Karpas-422 (cell line): ENCODE data around the gene LRRC10B. TPM values are rescaled to one million over a fixed set of nuclear protein-coding genes. Genes with fewer than 3 reads are reported as not detected.
A peak's percentile ranks its signal among the peaks of the same experiment; 100 is the strongest.
"Not testable (repeated sequence)": the region's sequence is repeated elsewhere in the genome, so short reads cannot be mapped to it uniquely, and the experiment has no call there.

Experiments used
- DNase-seq: peaks from one replicate; pipeline ENCODE4 v3.0.0-alpha.2; 2015
- H2AFZ ChIP-seq: fragments of 200-600 bp; sonication (generic); 2 replicates; pipeline ENCODE4 v1.6.1; 2014; ENCODE audit warnings: antibody characterized with exemption, low read length, mixed read lengths
- H3K27ac ChIP-seq: fragments of 200-600 bp; sonication (generic); 2 replicates; pipeline ENCODE4 v1.5.1; 2014; ENCODE audit warnings: mild to moderate bottlenecking, low read length, moderate library complexity
- H3K27me3 ChIP-seq: fragments of 200-600 bp; sonication (generic); 2 replicates; pipeline ENCODE4 v1.6.1; 2014; ENCODE audit warnings: low read length, mixed read lengths
- H3K36me3 ChIP-seq: fragments of 200-600 bp; sonication (generic); 2 replicates; pipeline ENCODE4 v1.6.1; 2014; ENCODE audit warnings: low read length, mixed read lengths; ENCODE audit not compliant: insufficient read depth
- H3K4me1 ChIP-seq: fragments of 200-600 bp; sonication (generic); 2 replicates; pipeline ENCODE4 v1.6.1; 2014; ENCODE audit warnings: mild to moderate bottlenecking, low read length, mixed read lengths
- H3K4me2 ChIP-seq: fragments of 200-600 bp; sonication (generic); 2 replicates; pipeline ENCODE4 v1.6.1; 2014; ENCODE audit warnings: low read length, low read depth, mild to moderate bottlenecking; ENCODE audit not compliant: poor library complexity, severe bottlenecking
- H3K4me3 ChIP-seq: fragments of 200-600 bp; sonication (generic); 2 replicates; pipeline ENCODE4 v1.5.1; 2014; ENCODE audit warnings: mild to moderate bottlenecking, antibody characterized with exemption, low read length, mixed read lengths
- H3K79me2 ChIP-seq: fragments of 200-600 bp; sonication (generic); 2 replicates; pipeline ENCODE4 v1.6.1; 2014; ENCODE audit warnings: mild to moderate bottlenecking, low read length, mixed read lengths
- H3K9ac ChIP-seq: fragments of 200-600 bp; sonication (generic); 2 replicates; pipeline ENCODE4 v1.6.0; 2014; ENCODE audit warnings: low read length
- H3K9me2 ChIP-seq: fragments of 200-600 bp; sonication (generic), shearing (Covaris generic); replicated peaks from 2 replicates; pipeline ENCODE4 v1.6.0; 2014; ENCODE audit warnings: mild to moderate bottlenecking, low read length, moderate library complexity; ENCODE audit not compliant: insufficient read depth
- H3K9me3 ChIP-seq: fragments of 300-700, 200-600 bp; sonication (generic); 2 replicates; pipeline ENCODE4 v1.6.1; 2014; ENCODE audit warnings: low read length, mixed read lengths
- H4K20me1 ChIP-seq: fragments of 200-600 bp; sonication (generic); 2 replicates; pipeline ENCODE4 v1.6.1; 2014; ENCODE audit warnings: mild to moderate bottlenecking, antibody characterized with exemption, low read length, low read depth; ENCODE audit not compliant: insufficient read depth
- total RNA-seq: library from RNA; depleted of rRNA; stranded (reverse); fragments of >200 nt; shearing (Covaris generic); gene quantifications from 2 replicates; pipeline ENCODE4 v1.2.3, GENCODE V29; 2014; ENCODE audit warnings: low replicate concordance

Gene LRRC10B
- total RNA-seq, 1 experiment from 2014 or later = not detected

DNA sequence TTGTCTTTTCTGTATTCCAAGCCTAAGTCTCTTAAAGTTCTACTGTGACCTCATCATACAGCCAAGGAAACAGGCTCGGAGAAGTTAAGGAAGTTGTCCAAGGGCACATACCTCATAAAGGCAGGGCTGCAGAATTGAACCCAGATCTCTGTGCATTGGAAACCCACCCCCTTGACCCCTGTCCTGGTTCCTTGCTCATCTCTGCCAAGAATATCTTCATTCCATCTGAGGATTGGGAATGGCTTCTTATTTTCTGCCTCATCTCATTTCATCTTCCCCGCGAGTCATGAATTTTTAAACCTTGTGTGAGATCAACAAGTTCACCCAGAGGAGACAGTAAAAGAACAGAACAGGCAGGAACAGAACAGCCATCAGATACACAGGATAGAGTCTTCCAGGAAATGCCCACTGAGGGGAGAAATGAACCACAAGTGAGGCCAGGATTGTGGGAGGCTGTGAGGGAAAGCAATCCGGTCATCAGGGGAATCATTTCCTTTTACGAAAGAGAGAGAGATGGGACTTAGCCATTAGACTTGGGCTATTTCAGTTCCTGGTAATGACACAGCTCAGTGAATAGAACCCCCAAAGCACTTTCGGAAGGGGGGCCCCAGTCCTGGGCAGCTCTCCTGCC is 34.4 kb upstream of the LRRC10B start:
- Histone ChIP-seq H3K36me3 (no peaks in the 10 kb centered on the region), H3K4me2 (no peak overlapping the region), H3K27me3 (no peaks in the 10 kb centered on the region), H3K27ac (no peak overlapping the region), H4K20me1 (0 out of 2 replicates have a peak, but pooled peaks cover 3% of the 10 kb centered on the region), H3K4me3 (no peak overlapping the region), H3K9ac (no peak overlapping the region), H3K9me2 (no peaks in the 10 kb centered on the region), H3K4me1 (no peaks in the 10 kb centered on the region), H3K9me3 (no peaks in the 10 kb centered on the region), H2AFZ (no peak overlapping the region), H3K79me2 (no peaks in the 10 kb centered on the region)
- DNase-seq = no peak

DNA sequence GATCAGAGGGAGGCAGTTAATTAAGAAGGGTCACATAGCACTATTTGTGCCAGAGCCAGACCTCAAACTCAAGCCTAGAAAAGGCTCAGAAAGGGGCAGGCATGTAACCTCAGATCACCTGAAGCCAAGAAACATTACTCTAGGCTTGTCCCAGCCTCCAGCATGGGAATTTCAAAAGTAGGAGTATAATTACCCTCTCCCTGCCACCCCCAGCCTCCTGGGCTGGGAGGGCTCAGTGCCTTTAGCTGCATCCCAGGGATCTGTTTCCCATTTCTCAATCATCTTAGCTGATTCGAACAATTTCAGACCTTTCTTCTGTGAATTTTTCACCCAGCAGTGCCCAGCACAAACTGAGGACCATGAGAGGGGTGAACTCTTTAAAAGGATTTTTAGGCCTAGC is 33.1 kb upstream of the LRRC10B start:
- Histone ChIP-seq H3K36me3 (no peaks in the 10 kb centered on the region), H4K20me1 (0 out of 2 replicates have a peak, but pooled peaks cover 3% of the 10 kb centered on the region), H3K79me2 (no peaks in the 10 kb centered on the region), H3K4me3 (no peak overlapping the region), H2AFZ (no peak overlapping the region), H3K9me3 (no peaks in the 10 kb centered on the region), H3K9ac (no peak overlapping the region), H3K27me3 (no peaks in the 10 kb centered on the region), H3K27ac (no peak overlapping the region), H3K9me2 (no peaks in the 10 kb centered on the region), H3K4me2 (no peak overlapping the region), H3K4me1 (no peaks in the 10 kb centered on the region)
- no peak for DNase-seq

DNA sequence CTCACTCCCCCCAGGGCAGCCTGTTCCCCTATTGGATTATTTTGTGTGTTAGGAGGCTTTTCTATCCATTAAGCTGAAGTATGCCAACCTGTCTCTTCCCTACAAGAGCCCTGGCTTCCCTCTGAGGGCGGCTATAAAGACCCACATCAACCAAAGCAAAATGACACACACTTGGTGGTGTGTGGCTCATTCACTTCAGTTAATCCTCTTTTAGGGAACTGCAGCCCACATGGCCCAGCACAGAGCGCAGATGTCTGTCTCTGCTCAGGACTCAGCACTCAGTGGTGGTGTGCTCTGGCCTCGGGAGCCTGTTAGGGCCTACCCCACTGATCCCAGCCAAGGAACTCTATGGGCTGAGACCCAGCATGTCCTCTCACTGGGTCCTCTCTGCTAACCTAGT is 32.2 kb upstream of the LRRC10B start:
- Histone ChIP-seq H3K9me2 (no peaks in the 10 kb centered on the region), H3K9ac (no peak overlapping the region), H4K20me1 (0 out of 2 replicates have a peak, but pooled peaks cover 3% of the 10 kb centered on the region), H3K4me1 (no peaks in the 10 kb centered on the region), H3K79me2 (no peaks in the 10 kb centered on the region), H3K9me3 (no peaks in the 10 kb centered on the region), H2AFZ (no peak overlapping the region), H3K27me3 (no peaks in the 10 kb centered on the region), H3K27ac (no peak overlapping the region), H3K4me3 (no peak overlapping the region), H3K4me2 (no peak overlapping the region), H3K36me3 (no peaks in the 10 kb centered on the region)
- no peak for DNase-seq

DNA sequence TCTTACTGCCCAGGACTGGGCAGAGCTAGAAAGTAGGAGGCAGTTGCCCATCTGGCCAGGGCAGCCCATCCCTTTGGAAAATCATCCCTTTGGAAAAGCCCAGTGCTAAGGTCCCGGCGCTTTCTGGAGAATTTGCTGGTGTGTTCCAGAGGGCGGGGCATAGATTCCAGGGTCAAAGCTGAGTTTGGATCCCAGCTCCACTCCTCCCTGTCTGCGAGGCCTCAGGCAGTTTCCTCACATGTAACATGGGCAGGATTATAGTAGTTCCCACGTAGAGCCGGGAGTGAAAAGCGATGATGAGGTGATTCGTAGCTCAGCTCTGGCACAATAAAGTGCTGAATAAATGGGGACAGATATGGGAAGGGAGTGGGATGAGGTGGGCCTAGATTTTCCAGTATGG is 31.4 kb upstream of the LRRC10B start:
- Histone ChIP-seq H3K79me2 (no peaks in the 10 kb centered on the region), H3K4me3 (no peak overlapping the region)

DNA sequence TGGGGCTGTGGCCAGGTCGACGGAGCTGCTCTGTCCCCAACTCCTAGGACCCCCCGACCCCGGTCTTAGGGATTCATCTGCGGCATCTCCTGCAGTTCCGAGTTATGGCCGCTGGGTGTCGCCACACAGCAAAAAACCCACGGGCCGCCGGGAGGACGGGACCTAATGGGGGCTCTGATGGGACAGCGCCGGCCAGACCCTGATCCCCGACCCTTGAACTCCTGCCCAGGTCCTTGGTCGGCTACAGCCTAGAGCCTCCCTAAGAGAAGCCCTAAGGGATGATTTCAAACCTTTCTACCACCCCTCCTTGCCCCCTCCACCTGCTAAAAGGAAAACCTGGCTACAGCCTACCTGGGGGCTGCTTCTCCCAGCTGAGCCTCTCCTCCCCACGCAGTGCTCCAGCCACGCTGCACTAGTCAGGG is 30.8 kb upstream of the LRRC10B start:
- no peaks in the 10 kb centered on the region for H3K79me2 ChIP-seq
- H3K36me3 ChIP-seq = no peaks in the 10 kb centered on the region
- H4K20me1 ChIP-seq = 0 out of 2 replicates have a peak, but pooled peaks cover 3% of the 10 kb centered on the region
- no peak overlapping the region for H2AFZ ChIP-seq
- H3K9me3 ChIP-seq = no peaks in the 10 kb centered on the region
- no peak overlapping the region for H3K4me2 ChIP-seq
- no peaks in the 10 kb centered on the region for H3K9me2 ChIP-seq
- H3K4me3 ChIP-seq = no peak overlapping the region
- H3K9ac ChIP-seq = no peak overlapping the region
- H3K27ac ChIP-seq = no peak overlapping the region
- peak; percentile 77 for DNase-seq
- no peaks in the 10 kb centered on the region for H3K27me3 ChIP-seq
- no peaks in the 10 kb centered on the region for H3K4me1 ChIP-seq

More for the DNA sequence above, 31.4 kb upstream of the LRRC10B start:
- Histone ChIP-seq H3K27ac (no peak overlapping the region), H3K4me1 (no peaks in the 10 kb centered on the region), H3K4me2 (no peak overlapping the region), H3K36me3 (no peaks in the 10 kb centered on the region), H2AFZ (no peak overlapping the region), H3K9me3 (no peaks in the 10 kb centered on the region), H3K27me3 (no peaks in the 10 kb centered on the region), H4K20me1 (0 out of 2 replicates have a peak, but pooled peaks cover 3% of the 10 kb centered on the region), H3K9me2 (no peaks in the 10 kb centered on the region), H3K9ac (no peak overlapping the region)
- no peak for DNase-seq

DNA sequence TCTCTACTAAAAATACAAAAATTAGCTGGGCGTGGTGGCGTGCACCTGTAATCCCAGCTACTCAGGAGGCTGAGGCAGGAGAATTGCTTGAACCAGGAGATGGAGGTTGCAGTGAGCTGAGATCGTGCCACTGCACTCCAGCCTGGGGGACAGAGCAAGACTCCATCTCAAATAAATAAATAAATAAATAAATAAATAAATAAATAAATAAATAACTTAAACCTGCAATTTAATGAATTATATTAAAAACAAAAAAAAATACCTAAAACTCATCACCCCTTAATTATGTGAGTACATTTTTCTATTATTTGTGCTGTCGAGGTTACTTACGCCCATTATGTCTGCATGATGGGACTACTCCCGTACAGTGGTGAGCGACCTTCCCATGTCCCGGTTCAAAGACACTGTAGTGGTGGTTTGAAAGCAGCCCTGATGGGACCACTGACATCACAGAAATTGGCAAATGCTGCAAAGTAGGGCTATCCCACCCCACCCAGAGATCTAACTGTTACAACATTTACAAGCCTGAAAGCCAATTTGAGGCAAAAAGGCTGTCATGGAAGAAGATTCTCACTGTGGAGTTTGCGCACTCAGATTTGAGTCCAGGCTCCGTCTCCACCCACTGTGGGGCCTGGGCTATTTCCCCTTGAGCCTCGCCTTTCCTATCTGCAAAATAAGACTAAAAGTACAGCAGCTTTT is 29.0 kb upstream of the LRRC10B start:
- not testable (repeated sequence) for H3K9me2 ChIP-seq, H4K20me1 ChIP-seq, H3K79me2 ChIP-seq, H3K4me3 ChIP-seq, DNase-seq, H3K27me3 ChIP-seq, H2AFZ ChIP-seq, H3K27ac ChIP-seq, H3K4me1 ChIP-seq, H3K4me2 ChIP-seq, H3K9me3 ChIP-seq, H3K36me3 ChIP-seq, H3K9ac ChIP-seq

DNA sequence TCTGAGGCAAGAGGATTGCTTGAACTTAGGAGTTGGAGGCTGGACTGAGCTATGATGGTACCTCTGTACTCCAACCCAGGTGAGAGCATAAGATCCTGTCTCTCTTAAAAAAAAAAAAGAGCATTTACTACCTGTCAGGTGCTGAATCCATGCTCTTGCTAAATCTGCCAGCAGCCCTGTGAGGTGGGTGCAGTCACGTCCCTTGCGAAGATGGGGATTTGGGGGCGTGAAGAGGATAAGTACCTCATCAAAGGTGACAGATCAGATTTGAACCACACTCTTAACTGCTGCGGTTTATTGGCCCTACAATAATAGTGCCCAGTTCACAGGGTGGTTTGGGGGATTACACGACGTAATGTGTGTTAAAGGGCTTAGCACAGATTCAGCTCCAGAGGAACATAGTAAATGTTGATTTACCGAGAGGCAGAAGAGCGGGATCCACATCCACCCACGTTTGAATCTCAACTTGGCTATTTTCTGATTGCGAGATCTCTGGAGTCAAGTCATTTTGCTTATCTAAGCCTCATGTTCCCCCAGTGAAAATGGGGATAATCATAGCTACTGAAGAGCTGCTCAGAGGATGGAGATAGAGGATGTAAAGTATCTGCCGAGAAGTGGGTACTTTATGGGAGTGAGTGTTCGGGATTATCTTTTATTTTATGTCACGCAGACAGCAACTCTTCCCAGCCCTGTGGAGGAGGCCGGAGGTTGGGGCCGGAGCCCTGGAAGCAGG is 28.1 kb upstream of the LRRC10B start:
- H3K9me2 ChIP-seq = no peaks in the 10 kb centered on the region
- DNase-seq = no peak
- H2AFZ ChIP-seq = no peak overlapping the region
- H3K9ac ChIP-seq = no peak overlapping the region
- H3K4me3 ChIP-seq = no peak overlapping the region
- no peaks in the 10 kb centered on the region for H3K79me2 ChIP-seq
- H3K4me2 ChIP-seq = no peak overlapping the region
- H4K20me1 ChIP-seq = 0 out of 2 replicates have a peak, but pooled peaks cover 3% of the 10 kb centered on the region
- no peaks in the 10 kb centered on the region for H3K9me3 ChIP-seq
- no peak overlapping the region for H3K27ac ChIP-seq
- H3K4me1 ChIP-seq = no peaks in the 10 kb centered on the region
- no peaks in the 10 kb centered on the region for H3K36me3 ChIP-seq
- H3K27me3 ChIP-seq = no peaks in the 10 kb centered on the region

DNA sequence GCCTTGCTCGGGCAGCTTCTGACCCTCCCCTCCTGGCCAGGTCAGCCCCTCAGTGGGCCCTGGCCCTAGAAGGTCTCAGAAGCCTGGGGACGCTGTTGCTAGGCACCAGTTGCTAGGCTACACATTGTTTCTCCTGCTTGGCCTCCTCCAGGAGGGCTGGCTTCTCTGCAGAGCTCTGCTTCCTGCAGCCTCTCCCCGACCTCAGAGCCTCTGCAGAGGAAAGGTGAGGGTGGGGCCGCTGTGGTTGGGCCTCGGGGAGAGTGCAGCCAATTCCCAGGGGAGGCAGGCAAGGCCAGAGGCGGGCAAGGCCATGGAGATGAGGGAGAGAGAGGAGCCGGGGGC is 27.6 kb upstream of the LRRC10B start:
- Histone ChIP-seq H3K79me2 (no peaks in the 10 kb centered on the region), H4K20me1 (0 out of 2 replicates have a peak, but pooled peaks cover 3% of the 10 kb centered on the region), H2AFZ (no peak overlapping the region), H3K36me3 (no peaks in the 10 kb centered on the region), H3K27me3 (no peaks in the 10 kb centered on the region), H3K9ac (no peak overlapping the region), H3K27ac (no peak overlapping the region), H3K4me1 (no peaks in the 10 kb centered on the region), H3K9me2 (no peaks in the 10 kb centered on the region), H3K9me3 (no peaks in the 10 kb centered on the region), H3K4me2 (no peak overlapping the region), H3K4me3 (no peak overlapping the region)
- DNase-seq = peak; percentile 66
